Germinal center (tissue), 1 donor: ENCODE results near the gene RTL10.

Source experiments
- DNase-seq: peaks from one replicate; pipeline ENCODE4 v3.0.0; 2012; ENCODE audit warnings: mixed read lengths, low spot score

The RTL10 gene

DNA sequence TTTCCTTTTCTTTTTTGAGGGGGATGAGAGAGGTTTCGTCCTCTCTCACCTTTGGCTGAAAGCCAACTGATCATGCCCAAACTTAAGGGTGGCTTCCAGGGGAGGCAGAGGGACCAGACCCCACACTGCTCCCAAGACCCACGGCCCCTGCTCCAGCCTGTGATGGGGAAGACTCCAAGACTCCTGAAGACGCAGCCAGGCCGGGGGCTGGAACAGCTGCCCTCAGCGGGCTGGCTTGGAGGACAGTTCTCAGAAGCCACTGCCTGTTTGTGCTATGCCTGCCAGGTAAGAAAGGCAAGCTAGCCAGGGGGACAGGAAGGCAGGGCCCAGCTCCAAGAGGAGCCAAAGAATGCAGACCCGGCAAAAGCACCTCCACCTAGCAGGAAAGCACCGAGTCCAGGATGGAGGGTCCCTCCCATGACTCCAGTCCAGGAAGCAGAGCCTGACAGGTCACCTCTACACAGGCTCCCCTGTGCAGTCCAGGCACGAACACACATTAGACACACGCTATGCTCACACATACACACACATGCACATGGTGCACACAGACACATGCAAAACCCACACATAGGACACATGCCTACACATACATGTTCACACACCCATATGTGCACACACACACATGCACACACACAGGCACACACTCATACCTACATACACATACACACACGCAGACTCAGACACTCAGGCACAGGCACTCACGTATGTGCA lies 31.3 kb downstream of the RTL10 start:
- DNase-seq = no peak

DNA sequence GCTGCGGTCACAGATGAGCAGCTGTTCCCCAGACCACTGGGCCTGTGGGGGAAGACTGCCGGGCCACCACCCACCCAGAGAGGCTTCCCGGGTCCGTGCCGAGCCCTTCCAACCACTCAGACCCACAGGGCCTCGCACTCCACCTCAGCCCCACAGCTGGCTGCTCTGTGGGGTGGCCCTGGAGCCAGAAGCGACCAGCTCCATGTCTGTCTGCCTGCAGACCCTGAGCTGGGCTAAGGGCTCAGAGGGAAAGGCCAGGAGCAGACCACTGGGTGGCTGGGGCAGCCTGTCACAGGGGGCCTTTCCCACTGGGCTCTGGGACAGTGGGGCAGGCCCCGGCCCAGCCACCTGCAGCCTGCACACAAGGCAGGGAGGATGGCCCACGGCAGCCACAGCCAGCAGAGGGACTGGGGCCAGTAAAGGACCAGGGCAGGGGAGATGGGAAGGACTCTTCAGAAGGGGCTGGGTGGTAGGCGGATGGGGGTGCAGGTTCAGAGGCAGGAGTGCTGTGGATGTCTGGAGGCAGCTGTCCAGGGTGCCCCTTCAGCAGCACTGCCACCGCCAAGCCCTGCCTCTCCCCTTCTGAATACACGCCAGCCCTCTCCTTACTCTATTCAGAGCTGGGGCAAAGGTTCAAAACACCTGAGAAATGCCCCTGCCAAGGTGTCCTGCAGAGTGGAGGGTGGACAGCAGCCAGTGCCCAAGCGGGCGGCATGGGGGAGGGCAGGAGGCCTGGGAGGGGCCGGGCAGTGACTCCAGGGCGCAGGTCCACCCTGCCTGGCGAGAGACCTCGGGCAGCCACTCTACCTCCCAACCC lies 32.2 kb downstream of the RTL10 start:
- no peak for DNase-seq

DNA sequence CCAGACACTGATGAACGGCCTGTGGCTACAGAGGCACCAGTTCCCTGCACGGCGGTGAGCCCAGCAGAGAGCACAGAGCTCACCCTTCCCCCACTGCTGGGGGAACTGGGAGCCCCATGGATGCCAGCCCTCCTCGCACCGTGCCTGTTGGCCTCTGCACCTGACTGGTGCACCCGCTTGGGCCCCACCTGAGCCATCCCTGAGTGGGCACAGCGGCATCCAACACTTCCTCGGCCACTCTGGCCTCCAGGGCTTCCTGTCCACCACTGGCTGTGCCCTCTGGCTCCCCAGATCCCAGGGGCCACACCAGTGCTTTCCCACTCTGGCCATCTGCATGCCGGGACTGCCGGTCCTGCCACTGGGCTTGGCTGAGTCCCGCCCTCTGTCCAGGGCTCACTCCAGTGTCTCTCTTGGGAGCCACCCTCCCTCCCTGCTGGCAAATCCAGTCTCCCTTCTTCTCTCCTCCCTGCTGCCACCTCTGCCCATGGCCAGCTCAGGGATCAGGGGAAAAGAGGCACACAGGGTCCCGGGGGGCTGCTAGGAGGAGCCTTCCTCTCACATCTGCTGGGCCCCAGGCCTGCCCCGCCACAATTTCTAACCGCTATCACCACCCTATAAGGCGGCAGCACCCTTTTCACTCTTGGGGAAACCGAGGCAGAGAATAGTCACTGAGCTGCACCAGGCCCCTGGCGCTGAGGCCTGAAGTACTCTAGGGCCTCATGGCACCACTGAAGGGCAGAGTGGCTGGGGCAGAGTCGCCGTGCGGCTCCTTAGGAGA lies 33.0 kb downstream of the RTL10 start:
- no peak for DNase-seq

DNA sequence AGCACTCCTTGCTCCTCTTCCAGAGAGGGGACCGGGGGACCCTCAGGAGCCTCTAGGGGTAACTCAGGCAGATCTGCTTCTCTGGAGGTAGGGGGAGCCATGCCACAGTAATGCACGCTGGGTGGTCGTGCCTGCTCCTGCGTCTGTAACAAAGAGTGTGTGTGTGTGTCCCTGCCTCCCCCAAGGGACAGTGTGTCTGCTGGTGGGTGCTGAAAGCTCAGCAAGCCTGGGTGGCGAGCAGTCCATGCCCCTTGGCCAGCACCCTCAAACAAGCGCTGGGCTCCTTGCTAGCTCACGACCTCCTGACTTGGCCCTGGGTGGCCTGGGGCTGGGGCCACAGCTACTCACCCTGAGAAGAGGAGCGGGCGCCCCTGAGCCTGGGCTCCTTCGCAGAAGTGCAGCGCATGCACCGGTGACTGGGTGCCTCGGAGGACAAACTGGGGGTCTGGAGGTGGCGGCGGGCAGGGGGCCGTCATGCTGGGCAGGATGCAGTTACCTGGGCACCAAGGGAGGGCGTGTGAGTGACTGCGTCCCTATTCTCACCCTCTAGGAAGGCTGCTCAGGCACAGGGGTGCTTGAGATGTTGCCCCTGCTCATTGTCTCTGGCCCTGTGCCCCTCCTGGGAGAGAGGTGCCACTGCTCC lies 33.7 kb downstream of the RTL10 start:
- DNase-seq = no peak

DNA sequence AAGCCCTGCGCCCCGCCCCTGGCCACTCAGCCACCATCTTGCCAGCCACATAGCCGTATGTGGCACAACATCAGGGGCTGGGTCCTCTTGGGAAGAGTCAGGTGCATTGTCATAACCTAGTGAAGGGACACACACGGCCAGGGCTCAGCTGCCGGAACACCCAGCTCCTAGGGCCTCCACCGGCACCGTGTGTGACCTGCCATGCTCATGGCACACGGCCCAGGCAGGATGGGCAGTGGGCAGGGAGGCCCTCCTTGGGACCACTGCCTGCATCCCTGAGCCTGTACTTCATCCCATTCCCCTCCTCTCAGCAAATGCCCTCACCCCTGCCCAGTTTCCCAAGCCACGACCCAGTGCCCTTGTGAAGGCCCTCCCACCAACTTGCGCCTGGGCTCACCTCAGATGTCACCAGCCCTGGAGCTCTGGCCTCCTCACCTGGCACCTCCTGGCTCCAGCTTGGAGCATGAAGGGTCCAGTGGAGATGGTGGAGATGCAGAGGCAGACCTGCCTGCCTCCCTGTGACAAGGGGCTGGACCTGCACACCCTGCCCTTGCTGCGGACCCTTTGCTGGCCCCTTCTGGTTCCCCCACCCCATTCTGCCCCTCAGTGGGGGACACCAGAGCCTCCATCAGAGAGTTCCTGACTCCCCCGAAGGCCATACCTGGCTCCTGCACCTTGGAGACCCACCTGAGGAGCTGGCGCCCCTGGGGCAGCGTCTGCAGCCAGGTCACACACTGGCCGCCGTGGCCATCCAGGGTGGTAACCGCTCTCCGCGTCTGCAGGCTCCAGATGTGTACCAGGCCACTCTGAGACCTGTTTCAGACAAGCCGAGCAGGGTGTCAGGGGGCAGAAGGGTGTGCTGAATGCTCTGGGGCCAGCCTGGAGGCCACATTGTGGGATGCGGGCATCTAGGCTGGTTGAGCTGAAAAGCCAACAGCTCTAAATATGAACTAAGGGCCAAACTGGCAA lies 34.5 kb downstream of the RTL10 start:
- DNase-seq = no peak

DNA sequence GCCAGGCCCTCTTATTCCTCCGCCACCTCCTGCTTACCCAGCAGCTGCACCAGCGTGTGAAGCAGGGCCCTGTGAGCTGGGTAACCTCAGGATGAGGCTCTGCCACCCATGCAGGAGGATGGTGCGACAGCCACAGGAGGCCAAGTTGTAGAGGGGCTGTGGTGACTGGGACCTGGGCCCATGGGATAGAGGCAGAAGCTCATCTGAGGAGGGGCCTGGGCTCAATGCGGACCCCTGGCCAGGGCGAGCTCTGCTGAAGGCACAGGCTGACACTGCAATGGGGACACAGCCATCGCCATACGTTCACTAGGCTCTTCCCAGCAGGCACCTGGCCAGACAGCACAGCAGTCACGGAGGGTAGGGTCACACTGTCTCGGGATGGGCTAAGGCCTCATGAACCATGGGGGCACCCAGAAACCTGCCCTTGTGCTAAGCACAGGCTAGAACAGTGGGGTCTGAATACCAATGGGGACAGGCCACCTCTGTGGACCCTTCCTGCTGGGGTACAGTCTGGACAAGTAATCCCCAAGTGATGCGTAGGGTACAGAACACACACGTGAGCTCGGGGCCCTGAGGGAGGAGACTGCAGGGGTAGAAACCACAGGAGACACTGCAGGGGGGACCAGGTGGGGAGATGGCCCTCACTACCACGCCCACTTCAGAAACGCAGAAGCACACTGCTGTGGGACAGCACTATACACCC lies 35.3 kb downstream of the RTL10 start:
- no peak for DNase-seq

DNA sequence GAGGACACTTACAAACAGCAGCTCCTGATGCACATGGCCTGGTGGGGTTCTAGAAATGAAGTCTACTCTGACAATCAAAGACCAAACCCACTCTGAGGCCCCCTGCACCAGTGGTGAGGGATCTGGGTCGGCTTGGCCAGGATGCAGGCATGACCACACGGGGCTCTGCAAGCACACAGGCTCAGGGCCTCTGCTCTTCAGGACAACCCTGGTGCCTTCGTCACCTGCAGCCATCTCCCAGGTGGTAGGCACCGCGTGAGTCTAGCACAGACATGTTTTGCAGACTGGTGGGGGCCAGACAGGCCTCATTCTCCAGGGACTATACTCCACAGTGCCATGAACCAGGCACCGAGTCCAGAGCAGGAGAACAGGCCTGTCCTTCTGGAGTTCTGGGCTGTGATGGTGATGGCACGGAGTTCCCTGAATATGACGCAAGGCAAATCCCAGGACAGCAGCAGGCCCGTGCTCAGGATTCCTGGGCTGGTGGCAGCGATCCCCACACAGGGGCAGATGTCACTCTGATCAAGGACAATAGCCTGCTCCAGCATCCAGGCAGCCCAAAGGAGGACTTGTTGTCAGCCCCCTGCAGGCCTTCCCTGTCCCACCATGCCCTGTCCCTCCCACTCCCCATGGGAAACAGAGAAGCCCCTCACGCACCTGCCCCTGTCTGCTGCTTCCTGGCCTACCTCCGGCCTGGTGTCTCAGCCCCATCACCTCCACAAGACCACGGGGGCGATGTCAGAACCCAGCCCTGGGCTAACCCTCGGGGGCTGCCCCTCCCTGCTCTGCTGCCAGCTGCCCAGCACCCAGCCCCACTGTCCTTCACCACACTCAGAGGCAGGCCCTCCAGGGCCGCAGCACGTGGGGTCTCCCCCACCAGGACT lies 36.1 kb downstream of the RTL10 start:
- no peak for DNase-seq

DNA sequence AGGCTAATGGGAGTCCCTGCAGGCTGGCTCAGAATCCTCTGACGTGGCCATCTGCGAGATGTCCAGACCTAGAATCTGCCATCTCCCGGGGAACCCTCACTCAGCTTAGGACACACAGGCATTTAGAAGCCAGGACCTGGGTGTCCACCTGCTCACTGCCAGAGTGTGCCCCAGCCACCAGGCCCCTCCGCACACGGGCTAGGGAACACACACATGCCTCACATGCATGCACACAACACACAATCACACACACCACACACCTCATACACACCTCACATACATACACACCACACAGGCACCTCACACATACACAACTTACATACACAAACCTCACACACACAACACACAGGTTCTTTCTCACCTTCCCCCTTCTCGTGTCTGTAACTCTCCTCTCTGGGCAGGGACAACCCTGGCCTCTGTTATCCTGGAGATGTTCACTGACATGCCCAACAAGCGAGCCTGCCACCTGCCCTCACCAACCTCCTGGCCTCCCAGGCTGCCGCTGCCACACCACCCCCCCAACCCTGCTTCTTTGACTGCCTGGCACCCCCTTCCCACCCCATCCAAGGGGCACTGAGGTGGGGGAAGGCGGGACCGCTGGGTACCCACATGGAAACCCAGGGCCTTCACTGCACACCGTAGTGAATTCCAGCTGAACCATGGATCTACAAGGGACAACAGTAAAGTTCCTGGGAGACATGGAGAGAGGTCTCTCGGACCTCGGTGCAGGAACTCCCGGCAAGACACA lies 38.1 kb downstream of the RTL10 start:
- DNase-seq = no peak

DNA sequence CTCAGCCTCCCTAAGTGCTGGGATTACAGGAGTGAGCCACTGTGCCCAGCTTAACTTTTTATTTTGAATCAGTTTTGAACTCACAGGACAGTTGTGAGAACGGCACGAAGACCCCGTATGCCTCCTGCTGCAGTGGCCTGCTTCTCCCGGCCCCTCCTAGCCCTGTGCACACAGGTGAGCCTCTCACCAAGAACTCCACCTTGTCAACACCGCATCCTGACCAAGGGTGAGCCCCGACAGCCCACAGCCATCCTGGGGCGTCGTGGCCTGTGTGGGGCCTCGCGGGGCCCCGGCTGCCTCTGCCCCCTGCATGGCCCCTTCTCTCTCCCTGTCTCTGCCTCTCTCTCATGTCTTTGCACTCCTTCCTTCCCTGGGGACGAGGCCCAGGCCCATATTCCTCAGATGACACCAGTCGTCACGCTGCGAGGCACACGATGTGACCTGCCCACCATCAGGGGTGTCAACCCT lies 38.8 kb downstream of the RTL10 start:
- DNase-seq = no peak

DNA sequence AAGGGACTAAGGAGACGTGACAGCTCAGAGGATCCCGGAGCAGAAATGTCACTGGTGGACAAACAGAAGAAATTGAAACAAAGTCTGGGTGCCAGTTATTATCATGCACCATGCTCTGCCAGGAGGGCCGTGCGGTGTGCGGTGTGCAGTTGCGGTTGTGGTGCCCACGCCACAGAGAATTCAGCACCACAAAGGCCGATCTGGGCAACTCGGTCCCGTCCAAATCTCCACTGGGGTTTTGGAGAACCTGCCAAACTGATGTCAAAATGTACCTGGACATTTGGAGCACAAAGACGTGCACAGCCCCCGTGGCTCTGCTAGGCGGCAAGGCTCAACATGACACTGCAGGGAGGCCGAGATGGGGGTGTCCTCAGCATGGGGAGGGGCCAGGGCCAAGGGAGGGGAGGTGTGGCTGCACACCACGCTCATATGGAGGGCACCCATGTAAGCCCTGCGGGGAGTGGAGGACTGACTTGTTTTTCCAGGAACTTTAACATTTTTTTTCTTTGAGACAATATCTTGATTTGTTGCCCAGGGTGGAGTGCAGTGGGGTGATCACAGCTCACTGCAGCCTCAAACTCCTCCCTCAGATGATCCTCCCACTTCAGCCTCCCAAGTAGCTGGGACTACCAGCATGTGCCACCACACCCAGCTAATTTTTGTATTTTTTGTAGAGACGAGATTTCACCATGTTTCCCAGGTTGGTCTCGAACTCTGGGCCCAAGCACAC lies 39.4 kb downstream of the RTL10 start:
- DNase-seq = no peak

DNA sequence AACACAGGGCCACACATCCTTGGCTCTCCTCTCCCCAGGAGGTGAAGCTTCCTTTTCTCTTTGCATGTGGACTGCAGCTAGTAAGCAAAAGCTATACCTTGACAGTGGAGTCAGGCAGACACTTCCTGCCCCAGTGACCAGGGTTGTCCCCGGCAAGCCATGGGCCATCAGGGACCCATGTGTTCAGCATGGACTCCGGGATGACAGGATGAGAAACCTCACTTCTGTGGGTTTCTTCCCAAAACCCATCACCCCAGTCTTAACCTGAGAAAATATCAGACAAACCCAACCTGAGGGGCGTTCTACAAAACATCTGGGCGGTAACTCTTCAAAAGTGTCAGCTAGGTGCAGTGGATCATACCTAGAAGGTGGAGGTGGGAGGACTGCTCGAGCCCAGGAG lies 40.2 kb downstream of the RTL10 start:
- no peak for DNase-seq

DNA sequence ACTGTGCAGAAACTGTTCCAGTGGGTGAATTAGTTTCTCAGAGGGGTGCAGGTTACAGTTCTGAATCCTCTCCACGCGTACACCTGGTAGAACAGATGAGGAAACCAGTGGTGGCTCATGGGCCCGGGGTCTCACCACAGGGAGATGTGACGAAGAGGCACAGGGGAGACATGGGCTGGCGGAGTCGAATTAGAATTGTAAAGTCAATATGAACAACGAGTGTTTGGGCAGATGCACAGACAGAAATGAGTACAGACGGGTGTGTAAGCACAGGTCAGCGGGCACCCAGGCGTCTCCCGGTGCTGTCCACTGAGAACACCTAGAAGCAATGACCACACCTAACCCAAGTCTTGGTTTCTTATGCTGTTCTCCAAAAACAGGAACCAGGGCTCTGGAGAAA lies 41.8 kb downstream of the RTL10 start:
- DNase-seq = no peak

DNA sequence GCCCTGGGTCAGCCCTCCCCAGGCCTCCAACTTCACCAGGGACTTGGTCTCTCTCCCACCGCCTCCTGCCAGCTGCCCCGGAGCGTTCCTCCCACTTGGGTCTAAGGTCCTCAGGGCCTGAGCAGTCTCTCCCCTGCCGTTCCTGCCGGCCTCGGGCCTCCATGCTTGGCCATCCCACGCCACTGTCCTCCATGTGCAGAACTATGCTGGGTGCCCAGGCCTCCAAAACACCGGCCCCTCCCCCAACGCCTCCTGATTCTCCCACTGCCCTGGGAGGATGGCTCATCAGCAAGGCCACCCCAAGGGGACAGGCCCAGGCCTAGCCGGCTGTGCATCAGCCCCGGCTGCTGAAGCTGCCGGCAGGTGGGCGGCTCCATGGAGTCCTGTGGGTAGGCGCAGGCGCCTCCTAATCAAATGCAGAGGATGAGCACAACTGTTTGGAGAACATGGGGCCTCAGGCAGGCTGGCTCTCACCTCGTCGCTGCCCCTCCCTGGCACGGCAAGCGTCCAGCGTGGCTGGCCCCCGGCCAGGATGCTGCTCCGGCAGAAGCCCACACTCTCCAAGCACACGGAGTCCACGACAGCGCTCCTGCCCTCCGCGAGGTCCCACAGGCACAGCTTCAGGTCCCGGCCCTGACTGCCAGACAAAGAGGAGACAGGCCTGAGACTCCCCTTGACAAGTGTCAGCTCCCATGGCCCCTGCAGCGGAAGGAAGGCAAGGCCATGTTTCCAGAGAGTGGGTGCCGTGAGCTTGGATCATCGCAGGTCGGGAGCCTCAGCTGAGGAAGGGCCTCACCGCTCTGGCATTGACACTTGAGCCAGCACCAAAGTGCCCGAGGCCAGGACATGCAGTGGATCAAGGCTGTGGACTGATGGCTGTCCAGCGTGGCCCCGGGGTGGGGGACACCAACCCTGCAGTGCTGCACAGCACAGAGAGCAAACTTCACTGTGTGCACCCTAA lies 42.6 kb downstream of the RTL10 start:
- no peak for DNase-seq

DNA sequence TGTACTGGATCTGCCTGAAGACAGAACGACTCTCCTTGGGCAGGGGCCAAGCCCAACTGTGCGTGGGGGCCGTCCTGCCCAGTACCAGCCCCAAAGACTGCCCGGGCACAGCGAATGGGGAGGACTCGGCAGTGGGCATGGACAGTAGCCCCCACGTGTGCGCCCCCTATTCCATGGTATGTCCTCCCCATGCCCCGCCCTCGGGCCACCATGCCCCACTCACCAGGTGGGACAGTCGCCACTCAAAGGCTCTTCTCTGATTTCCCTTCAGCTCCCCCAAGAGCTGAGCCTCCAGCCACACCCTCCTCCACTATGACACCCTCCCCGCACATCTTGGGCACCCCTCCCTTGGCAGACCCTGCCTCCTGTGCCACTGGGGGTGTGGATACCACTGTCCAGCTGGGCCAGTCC lies 43.5 kb downstream of the RTL10 start:
- no peak for DNase-seq

DNA sequence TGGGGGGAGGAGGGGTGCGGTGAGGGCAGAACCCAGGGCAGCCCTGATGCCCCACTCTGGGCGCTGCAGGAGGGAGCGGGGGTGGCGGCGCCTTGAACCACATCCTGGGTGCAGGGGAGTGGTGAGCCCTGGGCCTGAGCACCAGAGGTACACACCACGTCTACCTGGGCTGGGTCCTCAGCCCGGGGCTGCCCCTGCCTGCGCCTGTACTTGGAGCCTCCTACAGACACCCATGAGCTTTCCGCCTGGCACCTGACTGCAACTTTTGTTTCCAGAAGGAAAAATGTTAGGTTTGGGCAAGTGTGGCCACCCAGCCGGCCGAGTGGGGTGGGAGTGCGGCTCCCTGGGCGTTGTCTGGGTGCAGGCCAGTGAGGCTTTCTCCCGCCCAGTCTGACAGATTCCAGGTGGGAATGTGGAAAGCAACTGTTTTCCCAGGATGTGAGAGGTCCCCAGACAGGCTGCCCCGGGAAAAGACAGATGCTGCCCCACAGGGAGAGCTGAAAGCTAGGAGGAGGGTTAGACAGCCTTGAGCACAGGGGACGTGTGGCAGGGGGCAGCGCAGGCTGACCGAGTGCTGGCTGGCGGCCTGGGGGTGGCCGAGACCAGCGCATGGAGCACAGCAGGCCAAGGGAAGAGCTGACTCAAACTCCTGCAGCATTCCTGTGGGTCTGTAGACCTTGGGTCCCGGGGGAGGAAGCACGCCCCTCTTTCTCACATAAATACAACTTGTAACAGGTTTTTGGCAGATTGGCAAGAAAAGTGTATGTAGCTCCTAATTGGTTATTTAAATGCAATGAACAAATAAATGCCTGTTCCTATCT lies 44.1 kb downstream of the RTL10 start:
- no peak for DNase-seq

DNA sequence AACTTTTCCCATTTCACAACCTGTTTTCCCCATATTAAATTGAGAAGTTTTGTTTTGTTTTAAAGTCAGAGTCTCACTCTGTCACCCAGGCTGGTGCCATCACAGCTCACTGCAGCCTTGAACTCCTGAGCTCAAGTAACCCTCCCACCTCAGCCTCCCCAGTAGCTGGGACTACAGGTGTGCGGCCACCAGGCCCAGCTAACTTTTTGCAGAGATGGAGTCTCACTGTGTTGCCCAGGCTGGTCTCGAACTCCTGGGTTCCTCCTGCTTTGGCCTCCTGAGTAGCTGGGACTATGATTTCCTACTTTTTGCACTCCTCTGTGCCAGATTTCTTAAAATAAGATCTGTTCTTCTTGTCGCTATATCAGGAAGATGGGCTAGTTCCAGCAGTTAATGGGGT lies 44.9 kb downstream of the RTL10 start:
- no peak for DNase-seq
